GM19240 (cell line): Measurements from ENCODE around the gene GNGT1.

Source experiments
- DNase-seq: peaks from one replicate; pipeline ENCODE4 v3.0.0; 2011; ENCODE audit warnings: low spot score; ENCODE audit not compliant: insufficient read length

Gene GNGT1

GRCh38 chr7:93906267-93906666 lies at the start of gene GNGT1:
TSS of gene GNGT1 (plus strand) at chr7:93906567. CDS start at chr7:93906747, 180 bp downstream.
- no peak for DNase-seq

- DNase-seq: no peak
Observed at GRCh38 chr7:93858857-93859256, 47.5 kb upstream of the GNGT1 start.

- DNase-seq: no peak
Observed at GRCh38 chr7:93860261-93860660, 46.1 kb upstream of the GNGT1 start.

GRCh38 chr7:93861325-93861949 lies 44.9 kb upstream of the GNGT1 start:
- DNase-seq: no peak

- DNase-seq: no peak
Observed at GRCh38 chr7:93862651-93863050, 43.7 kb upstream of the GNGT1 start.

- no peak for DNase-seq
Observed at GRCh38 chr7:93866886-93867285, 39.5 kb upstream of the GNGT1 start.

- DNase-seq: no peak
Observed at GRCh38 chr7:93873998-93874574, 32.3 kb upstream of the GNGT1 start.

- DNase-seq: no peak
Observed at GRCh38 chr7:93877742-93878141, 28.6 kb upstream of the GNGT1 start.

- no peak for DNase-seq
Observed at GRCh38 chr7:93879356-93879755, 27.0 kb upstream of the GNGT1 start.

GRCh38 chr7:93882468-93882867 lies 23.9 kb upstream of the GNGT1 start:
- no peak for DNase-seq

GRCh38 chr7:93883078-93883916 lies 23.1 kb upstream of the GNGT1 start:
- no peak for DNase-seq

GRCh38 chr7:93883917-93884345 lies 22.4 kb upstream of the GNGT1 start:
- DNase-seq: no peak

- DNase-seq: no peak
Observed at GRCh38 chr7:93884541-93884940, 21.8 kb upstream of the GNGT1 start.

- no peak for DNase-seq
Observed at GRCh38 chr7:93889261-93889660, 17.1 kb upstream of the GNGT1 start.

GRCh38 chr7:93890041-93890463 lies 16.3 kb upstream of the GNGT1 start:
- DNase-seq: no peak

- DNase-seq: no peak
Observed at GRCh38 chr7:93890464-93891068, 15.8 kb upstream of the GNGT1 start, which contains the start of gene TFPI2. TSS of gene TFPI2 (minus strand) at chr7:93890753. CDS start at chr7:93890678, 75 bp downstream.

- DNase-seq: no peak
Observed at GRCh38 chr7:93894426-93894825, 11.9 kb upstream of the GNGT1 start.

GRCh38 chr7:93894966-93895640 lies 11.3 kb upstream of the GNGT1 start:
- DNase-seq: no peak

GRCh38 chr7:93895859-93896600 lies 10.3 kb upstream of the GNGT1 start:
- DNase-seq: no peak

GRCh38 chr7:93897680-93898079 lies 8.7 kb upstream of the GNGT1 start:
- no peak for DNase-seq
